GM21390 (cell line): ENCODE data around the gene TRIP13.
A peak's percentile ranks its signal among the peaks of the same experiment; 100 is the strongest.
"Not testable (repeated sequence)": the region's sequence is repeated elsewhere in the genome, so short reads cannot be mapped to it uniquely, and the experiment has no call there.

Experiments used
- ATAC-seq: cut with Tn5 transposase; IDR thresholded peaks from one replicate; pipeline ENCODE4 v1.9.1; 2021; ENCODE audit not compliant: unreplicated experiment

Gene TRIP13

GRCh38 chr5:916441-917293 is 24.0 kb downstream of the TRIP13 start:
- ATAC-seq, result no peak

- ATAC-seq, result not testable (repeated sequence)
These were observed 26.0 kb downstream of the TRIP13 start for GRCh38 chr5:918717-919116.

GRCh38 chr5:919356-920000 is 26.8 kb downstream of the TRIP13 start:
- ATAC-seq, result no peak

DNA sequence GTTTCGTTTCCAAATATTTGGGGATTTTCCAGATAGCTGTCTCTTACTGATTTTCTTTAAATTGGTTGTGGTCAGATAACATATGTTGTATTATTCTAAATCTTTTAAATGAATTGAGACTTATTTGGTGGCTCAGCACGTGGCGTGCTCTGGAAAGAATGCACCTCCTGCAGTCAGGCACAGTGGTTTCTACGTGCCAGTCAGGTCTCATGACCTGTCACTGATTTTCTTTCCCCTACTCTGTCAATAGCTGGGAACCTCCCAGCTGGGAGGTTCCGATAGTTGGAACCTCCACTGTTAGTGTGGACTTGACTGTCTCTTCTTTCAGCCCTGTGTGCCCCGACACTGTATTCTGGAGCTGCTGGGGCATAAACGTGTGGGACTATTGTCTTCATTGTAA is 27.6 kb downstream of the TRIP13 start:
- ATAC-seq, result no peak

- ATAC-seq, result no peak
These were observed 29.1 kb downstream of the TRIP13 start for GRCh38 chr5:921456-922435.

- no peak for ATAC-seq
These were observed 30.0 kb downstream of the TRIP13 start for GRCh38 chr5:922436-923280.

GRCh38 chr5:923281-923873 is 30.7 kb downstream of the TRIP13 start:
- peak; percentile 80 for ATAC-seq

DNA sequence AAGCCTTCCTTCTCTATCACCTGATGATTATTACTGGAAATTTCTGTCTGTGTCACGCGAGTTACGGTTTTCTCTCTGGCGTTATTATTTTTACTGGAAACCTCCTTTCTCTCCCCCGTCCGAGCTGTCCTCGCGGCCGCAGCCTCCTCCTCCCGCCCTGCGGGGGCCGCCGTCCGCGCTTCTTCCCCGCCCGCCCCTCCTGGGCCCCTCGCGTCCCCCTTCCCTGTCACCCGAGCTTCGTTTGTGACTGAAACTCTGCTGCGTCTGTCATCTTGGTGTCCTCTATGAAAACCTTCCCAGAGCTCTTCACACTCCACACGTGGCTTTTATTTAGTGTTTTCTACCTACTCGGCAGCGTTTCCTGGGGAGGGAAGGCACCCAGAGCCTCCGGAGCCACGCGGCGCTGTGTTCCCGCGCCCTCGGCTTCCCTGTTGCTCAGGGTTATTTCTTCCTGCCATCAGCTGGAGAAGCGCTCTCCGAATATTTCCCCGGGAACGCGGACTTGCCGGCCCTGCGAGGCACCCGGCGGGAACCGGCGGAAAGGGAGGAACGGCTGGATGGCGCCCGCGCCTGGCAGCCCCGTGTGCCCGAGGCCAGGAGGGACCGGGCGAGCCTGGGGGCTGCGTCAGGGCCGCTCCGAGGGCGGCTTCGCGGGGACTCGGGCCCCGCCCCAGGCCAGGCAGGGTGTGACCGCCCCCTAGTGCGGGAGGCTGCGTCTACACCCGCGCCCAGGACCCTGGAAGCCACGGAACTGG is 33.9 kb downstream of the TRIP13 start:
- no peak for ATAC-seq

GRCh38 chr5:927172-928015 is 34.7 kb downstream of the TRIP13 start:
- no peak for ATAC-seq

- not testable (repeated sequence) for ATAC-seq
These were observed 36.5 kb downstream of the TRIP13 start for GRCh38 chr5:929182-929581.

DNA sequence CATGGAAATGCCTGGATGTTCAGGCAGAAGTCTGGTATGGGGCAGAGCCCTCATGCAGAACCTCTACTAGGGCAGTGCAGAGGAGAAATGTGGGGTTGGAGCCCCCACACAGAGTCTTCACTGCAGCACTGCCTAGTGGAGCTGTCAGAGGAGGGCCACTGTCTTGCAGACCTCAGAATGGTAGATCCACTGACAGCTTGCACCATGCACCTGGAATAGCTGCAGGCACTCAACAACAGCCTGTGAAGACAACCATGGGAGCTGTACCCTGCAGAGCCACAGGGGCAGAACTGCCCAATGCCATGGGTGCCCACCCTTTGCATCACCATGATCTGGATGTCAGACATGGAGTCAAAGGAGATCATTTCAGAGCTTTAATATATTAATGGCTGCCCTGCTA is 36.9 kb downstream of the TRIP13 start:
- ATAC-seq, result no peak

- ATAC-seq, result no peak
These were observed 38.2 kb downstream of the TRIP13 start for GRCh38 chr5:930866-931265.

DNA sequence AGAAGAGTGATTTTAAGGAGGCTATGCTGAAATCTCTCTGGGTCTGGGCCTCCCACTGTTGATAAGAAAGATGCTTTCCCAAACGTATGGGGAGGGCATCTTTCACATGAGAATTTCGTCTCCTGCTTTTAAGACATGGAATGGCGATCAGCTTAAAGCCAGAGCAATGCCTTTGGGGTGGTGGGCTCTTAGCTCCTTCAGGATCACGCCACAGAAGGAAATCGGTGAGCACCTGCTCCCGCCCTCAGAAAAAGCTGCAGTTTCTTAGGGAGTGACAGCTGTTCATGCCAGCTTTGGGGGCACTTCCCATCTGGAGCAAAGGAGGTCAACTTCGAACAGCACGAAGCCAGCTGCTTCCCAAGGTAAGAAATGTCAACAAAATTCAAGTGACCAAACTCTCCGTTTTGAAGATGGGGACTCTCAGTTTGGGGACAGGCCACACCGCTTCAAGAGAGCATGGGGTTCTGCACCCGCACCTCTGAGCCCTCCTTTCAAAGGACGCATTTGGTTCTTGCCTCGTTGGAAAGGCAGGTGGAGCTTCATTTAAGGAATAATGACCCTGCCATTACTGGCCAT is 39.0 kb downstream of the TRIP13 start:
- no peak for ATAC-seq

DNA sequence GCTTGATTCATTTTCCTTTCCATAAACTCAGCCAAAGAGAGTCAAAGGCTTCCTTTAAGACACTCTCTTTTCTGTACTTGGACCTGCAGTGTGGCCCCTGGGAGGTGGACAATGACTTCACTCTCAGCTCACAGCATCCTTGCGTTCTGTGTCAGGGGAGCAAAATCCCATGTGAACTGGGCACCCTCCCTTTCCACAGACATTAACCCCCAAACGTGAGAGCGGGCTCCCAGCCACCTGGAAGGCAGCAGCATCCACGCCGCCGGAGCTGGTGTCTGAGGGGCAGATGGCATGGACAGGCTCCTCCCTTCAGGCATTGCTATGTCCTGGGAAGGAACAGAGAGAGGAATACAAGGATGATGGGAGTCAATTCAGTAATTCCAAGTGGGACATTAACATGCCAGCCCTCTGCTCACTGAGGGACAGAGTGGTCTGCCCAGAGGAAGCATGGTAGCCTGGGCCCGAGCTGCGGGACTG is 39.5 kb downstream of the TRIP13 start:
- ATAC-seq, result no peak

GRCh38 chr5:932628-933250 is 40.1 kb downstream of the TRIP13 start:
- ATAC-seq, result no peak

GRCh38 chr5:933251-933861 is 40.7 kb downstream of the TRIP13 start:
- no peak for ATAC-seq

- not testable (repeated sequence) for ATAC-seq
These were observed 41.3 kb downstream of the TRIP13 start for GRCh38 chr5:933951-934350.
